ENCODE results near the gene EHD1.

DNA sequence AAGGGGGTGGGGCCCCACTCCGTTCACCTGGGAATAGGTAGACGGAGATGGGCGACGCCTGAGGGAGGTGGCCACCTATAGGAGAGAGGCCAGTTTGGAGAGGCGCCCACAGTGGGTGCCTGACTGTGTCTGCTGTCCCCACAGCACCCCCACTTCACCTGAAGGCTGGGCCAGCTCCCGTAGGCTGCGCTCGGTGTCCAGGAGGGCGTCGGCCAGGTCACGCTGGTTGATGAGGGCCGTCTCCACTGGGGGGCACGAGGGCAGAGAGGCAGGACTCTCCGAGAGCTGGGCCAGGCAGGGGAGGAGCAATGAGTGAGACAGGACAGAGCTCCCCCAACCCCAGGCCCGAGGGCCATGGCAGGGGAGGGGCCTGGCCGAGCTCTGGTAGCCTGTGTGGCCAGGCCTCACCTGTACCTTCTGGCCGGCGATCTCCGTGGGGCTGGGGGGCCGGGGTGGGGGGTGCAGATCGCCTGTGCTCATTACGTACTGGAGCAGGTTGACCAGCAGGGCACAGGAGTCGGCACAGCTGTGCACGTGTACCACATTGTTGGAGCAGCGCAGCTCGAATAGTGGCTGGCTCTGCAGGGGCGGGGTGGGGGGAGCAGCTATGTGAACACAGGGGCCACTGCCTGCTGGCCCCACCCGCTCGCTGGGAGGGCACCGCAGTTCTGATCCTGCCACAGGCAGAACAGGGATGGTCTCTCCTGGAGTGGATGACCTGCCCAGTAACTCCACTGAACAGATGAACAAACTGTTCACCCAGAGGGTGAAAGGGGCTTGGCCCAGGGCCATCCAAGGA is 23.9 kb upstream of the EHD1 start:
- TF ChIP-seq, protein P1, sequence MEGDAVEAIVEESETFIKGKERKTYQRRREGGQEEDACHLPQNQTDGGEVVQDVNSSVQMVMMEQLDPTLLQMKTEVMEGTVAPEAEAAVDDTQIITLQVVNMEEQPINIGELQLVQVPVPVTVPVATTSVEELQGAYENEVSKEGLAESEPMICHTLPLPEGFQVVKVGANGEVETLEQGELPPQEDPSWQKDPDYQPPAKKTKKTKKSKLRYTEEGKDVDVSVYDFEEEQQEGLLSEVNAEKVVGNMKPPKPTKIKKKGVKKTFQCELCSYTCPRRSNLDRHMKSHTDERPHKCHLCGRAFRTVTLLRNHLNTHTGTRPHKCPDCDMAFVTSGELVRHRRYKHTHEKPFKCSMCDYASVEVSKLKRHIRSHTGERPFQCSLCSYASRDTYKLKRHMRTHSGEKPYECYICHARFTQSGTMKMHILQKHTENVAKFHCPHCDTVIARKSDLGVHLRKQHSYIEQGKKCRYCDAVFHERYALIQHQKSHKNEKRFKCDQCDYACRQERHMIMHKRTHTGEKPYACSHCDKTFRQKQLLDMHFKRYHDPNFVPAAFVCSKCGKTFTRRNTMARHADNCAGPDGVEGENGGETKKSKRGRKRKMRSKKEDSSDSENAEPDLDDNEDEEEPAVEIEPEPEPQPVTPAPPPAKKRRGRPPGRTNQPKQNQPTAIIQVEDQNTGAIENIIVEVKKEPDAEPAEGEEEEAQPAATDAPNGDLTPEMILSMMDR (conservative IDR thresholded peaks at IDR 0.05 in 1 of 2, IDR thresholded peaks at IDR 0.05 in 1 of 2; ENCODE audit: low read depth in 1 of 2, low read length in 2 of 2): no peak
- TF ChIP-seq EZH2 (IDR thresholded peaks at IDR 0.05; ENCODE audit: low read length, missing control alignments): no peak

Measured in fibroblast of lung (primary cell).